Measurements from ENCODE around the gene MARVELD3.
"Not testable (repeated sequence)": the region's sequence is repeated elsewhere in the genome, so short reads cannot be mapped to it uniquely, and the experiment has no call there.

The MARVELD3 gene

DNA sequence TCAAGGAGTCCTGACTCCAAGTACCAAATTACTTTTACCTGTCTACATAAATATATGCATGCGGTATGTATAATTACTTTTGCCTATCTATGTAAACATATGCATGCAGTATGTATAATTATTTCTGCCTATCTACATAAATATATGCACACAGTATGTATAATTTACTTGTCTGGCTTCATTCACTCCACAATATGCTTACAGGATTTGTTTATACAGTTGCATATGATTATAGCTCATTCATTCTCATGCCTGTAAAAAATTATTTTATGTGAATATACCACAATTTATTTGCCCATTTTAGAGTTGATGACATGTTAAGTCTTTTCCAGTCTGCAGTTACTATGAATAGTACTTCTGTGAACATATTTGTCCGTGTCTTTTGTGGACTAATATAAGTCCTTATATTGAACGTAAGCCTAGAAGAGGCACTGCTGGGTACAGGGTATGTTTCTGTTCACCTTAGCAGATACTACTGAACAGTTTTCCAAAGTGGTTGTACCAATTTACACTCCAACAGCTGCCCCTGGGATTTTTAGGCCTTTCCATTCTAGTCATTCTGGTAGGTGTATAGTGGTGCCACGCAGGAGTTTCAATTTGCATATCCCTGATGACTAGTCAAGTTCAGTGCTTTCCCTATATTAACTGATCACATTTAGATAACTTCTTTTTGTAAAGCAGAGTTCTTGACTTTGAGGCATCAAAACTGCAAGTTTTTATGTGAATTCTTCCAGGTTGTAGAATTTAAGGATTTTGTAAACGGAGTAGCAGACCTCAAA lies 47.0 kb downstream of the MARVELD3 start:
- no peak for DNase-seq

DNA sequence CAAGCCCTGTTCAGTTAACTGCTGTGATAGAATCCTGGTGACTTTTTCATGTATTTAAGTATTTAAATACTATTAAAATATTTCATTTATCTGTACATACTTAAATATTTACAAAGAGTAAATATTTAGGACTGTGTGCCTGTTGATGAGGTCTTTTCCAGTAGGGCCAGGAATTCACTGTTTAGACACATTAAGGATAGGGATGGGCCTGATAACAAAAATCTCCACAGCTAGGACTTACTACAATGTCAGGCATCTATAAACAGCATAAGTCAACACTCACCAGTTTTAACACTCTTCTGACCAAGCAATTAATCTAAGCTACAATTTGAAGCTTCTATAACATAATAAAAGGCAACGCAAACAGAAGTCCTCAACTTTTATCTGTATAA lies 47.6 kb downstream of the MARVELD3 start:
- no peak for DNase-seq

DNA sequence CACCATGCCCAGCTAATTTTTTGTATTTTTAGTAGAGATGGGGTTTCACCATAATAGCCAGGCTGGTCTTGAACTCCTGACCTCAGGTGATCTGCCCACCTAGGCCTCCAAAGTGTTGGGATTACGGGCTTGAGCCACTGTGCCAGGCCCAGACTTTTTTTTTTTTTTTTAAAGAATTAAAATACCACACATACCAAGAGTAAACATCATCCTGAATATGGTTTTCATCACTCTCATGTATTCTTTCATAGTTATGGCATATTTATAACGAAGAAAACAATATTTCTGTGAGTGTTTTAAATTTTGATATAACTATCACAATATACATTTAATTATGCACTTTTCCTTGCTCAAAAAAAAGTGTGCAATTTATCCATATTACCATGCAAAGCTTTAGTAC lies 48.2 kb downstream of the MARVELD3 start:
- DNase-seq, result no peak

DNA sequence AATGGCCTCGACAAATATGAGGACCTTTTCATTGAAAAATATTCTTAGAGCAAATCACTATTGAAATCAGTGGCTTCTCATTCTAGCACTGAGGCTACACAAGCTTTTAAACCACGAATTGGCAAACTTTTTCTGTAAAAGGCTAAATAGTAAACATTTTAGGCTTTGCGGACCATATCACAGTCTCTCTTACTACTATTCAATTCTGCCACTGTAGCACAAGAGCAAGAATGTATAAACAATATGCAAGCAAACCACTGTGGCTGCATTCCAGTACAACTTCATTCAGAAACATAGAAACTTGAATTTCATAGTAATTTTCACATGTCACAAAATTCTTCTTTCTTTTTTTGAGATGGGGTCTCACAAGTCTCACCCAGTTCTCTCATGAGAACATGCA lies 49.4 kb downstream of the MARVELD3 start:
- no peak for DNase-seq

- DNase-seq, result no peak
These were observed 50.3 kb downstream of the MARVELD3 start for GRCh38 chr16:71676236-71676635.

GRCh38 chr16:71681360-71681759 lies 55.4 kb downstream of the MARVELD3 start:
- DNase-seq, result no peak

- DNase-seq, result not testable (repeated sequence)
These were observed 58.3 kb downstream of the MARVELD3 start for GRCh38 chr16:71684280-71684679.

All from NCI-H1105 (cell line).